Measurements from ENCODE around the gene CCDC15. TPM values are rescaled to one million over a fixed set of nuclear protein-coding genes. Genes with fewer than 3 reads are reported as not detected.

The CCDC15 gene, protein sequence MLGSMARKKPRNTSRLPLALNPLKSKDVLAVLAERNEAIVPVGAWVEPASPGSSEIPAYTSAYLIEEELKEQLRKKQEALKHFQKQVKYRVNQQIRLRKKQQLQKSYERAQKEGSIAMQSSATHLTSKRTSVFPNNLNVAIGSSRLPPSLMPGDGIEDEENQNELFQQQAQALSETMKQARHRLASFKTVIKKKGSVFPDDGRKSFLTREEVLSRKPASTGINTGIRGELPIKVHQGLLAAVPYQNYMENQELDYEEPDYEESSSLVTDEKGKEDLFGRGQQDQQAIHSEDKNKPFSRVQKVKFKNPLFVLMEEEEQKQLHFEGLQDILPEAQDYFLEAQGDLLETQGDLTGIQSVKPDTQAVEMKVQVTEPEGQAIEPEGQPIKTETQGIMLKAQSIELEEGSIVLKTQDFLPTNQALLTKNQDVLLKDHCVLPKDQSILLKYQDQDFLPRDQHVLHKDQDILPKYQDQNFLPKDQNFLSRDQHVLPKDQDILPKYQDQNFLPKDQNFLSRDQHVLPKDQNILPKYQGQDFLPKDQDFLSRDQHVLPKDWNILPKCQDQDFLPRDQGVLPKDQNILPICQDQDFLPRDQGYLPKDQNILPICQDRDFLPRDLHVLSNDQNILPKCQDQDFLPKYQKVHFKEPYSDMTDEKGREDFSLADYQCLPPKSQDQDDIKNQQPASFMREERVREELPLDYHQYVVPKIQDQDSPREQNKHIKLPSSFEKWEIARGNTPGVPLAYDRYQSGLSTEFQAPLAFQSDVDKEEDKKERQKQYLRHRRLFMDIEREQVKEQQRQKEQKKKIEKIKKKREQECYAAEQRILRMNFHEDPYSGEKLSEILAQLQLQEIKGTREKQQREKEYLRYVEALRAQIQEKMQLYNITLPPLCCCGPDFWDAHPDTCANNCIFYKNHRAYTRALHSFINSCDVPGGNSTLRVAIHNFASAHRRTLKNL
- 1.5 and 3.2 TPM in 2 replicates for total RNA-seq (ENCODE audit: low replicate concordance)
- long read RNA-seq, partial matches to known transcripts, result 8 of 10 reads
- long read RNA-seq, other reads (novel, unspliced or antisense), result 2 of 10 reads

DNA sequence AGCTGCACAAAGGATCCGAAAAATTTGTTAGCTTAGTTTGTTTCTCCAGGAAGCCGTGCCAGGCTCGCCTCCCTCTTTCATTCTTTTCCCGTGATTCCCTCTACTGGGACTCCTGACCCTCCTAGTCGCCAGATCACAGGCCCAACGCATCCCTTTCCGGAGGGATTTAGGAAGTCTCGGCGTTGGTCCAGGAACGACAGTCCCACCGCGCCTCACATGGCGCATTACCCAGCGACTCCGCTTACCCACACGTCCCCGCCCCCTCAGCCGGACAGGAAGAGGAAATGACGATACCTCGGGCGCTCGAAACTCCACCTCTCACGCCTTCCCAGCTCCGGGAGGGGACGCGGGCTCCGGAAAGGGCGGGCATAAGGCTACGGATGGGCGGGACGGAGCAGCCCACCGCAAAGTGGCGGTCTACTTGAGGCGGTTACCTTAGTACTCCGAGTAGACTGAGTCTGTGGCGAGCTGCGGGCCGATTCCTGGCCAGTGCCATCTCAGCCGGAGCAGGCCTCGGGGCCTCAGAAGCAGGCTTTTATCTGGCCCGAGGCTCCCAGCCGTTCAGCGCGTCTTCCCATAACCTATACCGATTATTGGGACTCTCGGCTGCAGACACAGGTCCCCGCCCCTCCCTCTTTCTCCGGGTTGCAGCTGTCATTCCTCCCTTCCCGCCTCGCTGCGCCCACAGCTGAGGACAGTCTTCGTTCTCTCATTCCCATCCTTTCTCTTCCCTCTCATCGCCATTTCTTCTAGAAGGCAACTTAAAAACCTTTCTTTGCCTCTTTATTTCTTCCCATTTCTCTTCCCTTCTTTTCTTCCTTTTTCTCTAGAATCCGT lies at the start of gene CCDC15:
CCDC15 (plus strand) TSS at position 450 of the 837 bp plus-strand sequence. CDS start 531 bp downstream, outside the sequence.
- TF ChIP-seq, protein P1, sequence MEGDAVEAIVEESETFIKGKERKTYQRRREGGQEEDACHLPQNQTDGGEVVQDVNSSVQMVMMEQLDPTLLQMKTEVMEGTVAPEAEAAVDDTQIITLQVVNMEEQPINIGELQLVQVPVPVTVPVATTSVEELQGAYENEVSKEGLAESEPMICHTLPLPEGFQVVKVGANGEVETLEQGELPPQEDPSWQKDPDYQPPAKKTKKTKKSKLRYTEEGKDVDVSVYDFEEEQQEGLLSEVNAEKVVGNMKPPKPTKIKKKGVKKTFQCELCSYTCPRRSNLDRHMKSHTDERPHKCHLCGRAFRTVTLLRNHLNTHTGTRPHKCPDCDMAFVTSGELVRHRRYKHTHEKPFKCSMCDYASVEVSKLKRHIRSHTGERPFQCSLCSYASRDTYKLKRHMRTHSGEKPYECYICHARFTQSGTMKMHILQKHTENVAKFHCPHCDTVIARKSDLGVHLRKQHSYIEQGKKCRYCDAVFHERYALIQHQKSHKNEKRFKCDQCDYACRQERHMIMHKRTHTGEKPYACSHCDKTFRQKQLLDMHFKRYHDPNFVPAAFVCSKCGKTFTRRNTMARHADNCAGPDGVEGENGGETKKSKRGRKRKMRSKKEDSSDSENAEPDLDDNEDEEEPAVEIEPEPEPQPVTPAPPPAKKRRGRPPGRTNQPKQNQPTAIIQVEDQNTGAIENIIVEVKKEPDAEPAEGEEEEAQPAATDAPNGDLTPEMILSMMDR (conservative IDR thresholded peaks at IDR 0.05), result no peak
- H3K27ac Mint-ChIP-seq, result no peak within 1 kb of the TSS
- H3K4me3 Mint-ChIP-seq, result no peak within 1 kb of the TSS
- H3K9me3 Mint-ChIP-seq, result no peaks in the 10 kb centered on the region
- H3K4me1 Mint-ChIP-seq (ENCODE audit: unreplicated experiment), result no peaks in the 10 kb centered on the region
- H3K27me3 Mint-ChIP-seq, result no peaks in the 10 kb centered on the region
- peak; percentile 96 for DNase-seq (ENCODE audit: extremely low spot score, unreplicated experiment)
- no peaks in the 10 kb centered on the region for H3K36me3 Mint-ChIP-seq

DNA sequence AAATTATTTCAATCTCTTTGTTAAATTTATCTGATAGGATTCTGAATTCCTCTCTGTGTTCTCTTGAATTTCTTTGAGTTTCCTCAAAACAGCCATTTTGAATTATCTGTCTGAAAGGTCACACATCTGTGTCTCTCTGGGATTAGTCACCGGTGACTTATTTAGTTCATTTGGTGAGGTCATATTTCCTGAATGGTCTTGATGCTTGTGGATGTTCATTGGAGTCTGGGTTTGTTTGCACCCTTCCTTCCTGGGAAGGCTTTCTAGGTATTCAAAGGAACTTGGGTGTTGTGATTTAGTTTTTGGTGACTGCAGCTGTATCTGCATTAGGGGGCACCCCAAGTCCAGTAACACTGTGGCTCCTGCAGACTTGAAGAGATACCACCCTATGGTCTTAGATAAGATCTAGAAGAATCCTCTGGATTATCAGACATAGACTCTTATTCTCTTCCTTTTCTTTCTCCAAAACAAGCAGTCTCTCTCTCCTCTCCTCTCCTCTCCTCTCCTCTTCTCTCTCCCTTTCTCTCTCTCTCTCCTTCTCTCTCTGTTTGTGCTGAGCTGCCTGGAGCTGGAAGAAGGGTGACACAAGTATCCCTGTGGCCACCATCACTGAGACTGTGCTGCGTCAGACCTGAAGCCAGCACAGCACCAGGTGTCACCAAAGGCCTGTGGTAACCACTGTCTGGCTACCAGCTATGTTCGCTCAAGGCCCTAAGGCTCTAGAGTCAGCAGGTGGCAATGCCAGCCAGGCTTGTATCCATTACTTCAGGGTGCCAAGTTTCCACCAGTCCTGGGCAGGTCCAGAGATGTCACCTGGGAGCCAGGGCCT lies 38.2 kb upstream of the CCDC15 start:
- DNase-seq (ENCODE audit: extremely low spot score, unreplicated experiment), result no peak
- TF ChIP-seq, protein P1 (conservative IDR thresholded peaks at IDR 0.05), result no peak
- H3K9me3 Mint-ChIP-seq, result peaks cover 6% of the 10 kb centered on the region
- H3K36me3 Mint-ChIP-seq, result no peaks in the 10 kb centered on the region
- H3K27me3 Mint-ChIP-seq, result peaks cover 46% of the 10 kb centered on the region
- H3K4me3 Mint-ChIP-seq, result no peak overlapping the region
- H3K4me1 Mint-ChIP-seq (ENCODE audit: unreplicated experiment), result no peaks in the 10 kb centered on the region
- no peak overlapping the region for H3K27ac Mint-ChIP-seq

DNA sequence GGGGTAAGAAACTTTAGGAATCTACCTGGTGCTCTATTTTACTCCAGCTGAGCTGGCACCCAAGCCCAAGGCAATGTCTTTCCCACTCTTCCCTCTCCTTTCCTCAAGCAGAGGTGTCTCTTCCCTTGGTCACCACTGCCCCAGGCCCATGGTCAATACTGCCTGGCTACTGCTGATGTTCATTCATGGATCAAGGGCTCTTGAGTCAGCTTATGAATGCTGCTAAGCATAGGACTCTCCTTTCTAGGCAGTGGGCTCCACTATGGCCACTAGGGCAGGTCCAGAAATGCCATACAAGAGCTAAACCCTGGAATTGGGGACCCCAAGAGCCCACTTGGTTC lies 37.7 kb upstream of the CCDC15 start:
- H3K4me1 Mint-ChIP-seq (ENCODE audit: unreplicated experiment), result no peaks in the 10 kb centered on the region
- H3K9me3 Mint-ChIP-seq, result peaks cover 6% of the 10 kb centered on the region
- TF ChIP-seq, protein P1 (conservative IDR thresholded peaks at IDR 0.05), result no peak
- DNase-seq (ENCODE audit: extremely low spot score, unreplicated experiment), result no peak
- peaks cover 48% of the 10 kb centered on the region for H3K27me3 Mint-ChIP-seq
- no peaks in the 10 kb centered on the region for H3K36me3 Mint-ChIP-seq
- no peak overlapping the region for H3K27ac Mint-ChIP-seq
- H3K4me3 Mint-ChIP-seq, result no peak overlapping the region

DNA sequence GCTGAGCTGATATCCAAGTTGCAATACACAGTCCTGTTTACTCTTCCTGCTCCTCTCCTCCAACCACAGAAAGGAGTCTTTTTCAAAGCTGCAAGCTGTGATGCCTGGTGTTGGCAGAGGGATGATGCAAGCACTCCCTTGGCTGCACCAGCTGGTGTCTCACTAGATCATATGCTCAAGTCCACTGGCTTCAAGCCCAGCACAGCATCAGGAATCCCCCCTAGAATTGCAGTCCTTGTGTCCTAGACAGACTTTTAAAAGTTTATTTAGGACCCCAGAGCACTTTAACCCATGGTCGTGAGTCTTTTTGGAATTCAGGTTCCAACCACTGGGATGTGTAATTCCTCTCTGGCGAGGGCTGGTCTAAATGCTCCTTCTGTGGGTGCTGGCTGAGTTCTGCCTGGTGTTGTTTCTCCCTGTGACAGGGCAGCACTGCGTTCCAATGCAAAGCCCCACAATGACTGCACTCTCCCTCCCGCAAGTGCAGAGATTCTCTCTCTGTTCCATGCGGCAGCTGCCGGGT lies 36.8 kb upstream of the CCDC15 start:
- no peak overlapping the region for H3K27ac Mint-ChIP-seq
- H3K4me3 Mint-ChIP-seq, result no peak overlapping the region
- H3K9me3 Mint-ChIP-seq, result no peaks in the 10 kb centered on the region
- peaks cover 56% of the 10 kb centered on the region for H3K27me3 Mint-ChIP-seq
- no peaks in the 10 kb centered on the region for H3K4me1 Mint-ChIP-seq (ENCODE audit: unreplicated experiment)
- TF ChIP-seq, protein P1 (conservative IDR thresholded peaks at IDR 0.05), result no peak
- no peak for DNase-seq (ENCODE audit: extremely low spot score, unreplicated experiment)
- H3K36me3 Mint-ChIP-seq, result no peaks in the 10 kb centered on the region

All from type B pancreatic cell (in vitro differentiated cells).